IMR-90 (cell line): Measurements from ENCODE around the gene SPNS2. TPM values are rescaled to one million over a fixed set of nuclear protein-coding genes. Genes with fewer than 3 reads are reported as not detected.

ENCODE experiments used
- ATAC-seq: fragments of 200-7000 bp; cut with Tn5 transposase; 2 replicates; pipeline ENCODE4 v1.9.1; 2020; ENCODE audit warnings: low read depth, mild to moderate bottlenecking, moderate library complexity
- BruUV-seq: library from RNA; stranded (reverse); fragments of 400-500 nt; replicated peaks from 2 replicates; lab custom pipeline; 2021; lab: Mats Ljungman, UMichigan
- CTCF ChIA-PET: fragments of 300-600 bp; formaldehyde crosslinking; extraction: SDS; loops from one replicate; lab custom pipeline; 2021; ENCODE audit warnings: antibody characterized with exemption; lab: Yijun Ruan, JAX
- POLR2A ChIA-PET: fragments of 300-600 bp; sonication (Branson Sonifier 250); formaldehyde crosslinking; loops from one replicate; lab custom pipeline; 2022; ENCODE audit warnings: antibody characterized with exemption; ENCODE audit not compliant: unreplicated experiment; lab: Charles Lee
- DNase-seq: peaks from one replicate; pipeline ENCODE4 v3.0.0; 2013
- H2AFZ ChIP-seq: replicated peaks from 2 replicates; pipeline ENCODE3; 2013; ENCODE audit warnings: low read length, mild to moderate bottlenecking; ENCODE audit not compliant: poor library complexity
- H2AK5ac ChIP-seq: 2 replicates; pipeline ENCODE4 v1.6.1; 2013; ENCODE audit warnings: low read depth, low read length, inconsistent platforms
- H2AK9ac ChIP-seq: replicated peaks from 2 replicates; pipeline ENCODE3; 2013; ENCODE audit warnings: mild to moderate bottlenecking, low read depth, low read length, moderate library complexity; ENCODE audit not compliant: poor library complexity
- H2BK120ac ChIP-seq: 2 replicates; pipeline ENCODE4 v1.6.1; 2013; ENCODE audit warnings: low read depth, low read length, inconsistent platforms
- H2BK15ac ChIP-seq: 3 replicates; pipeline ENCODE4 v1.6.1; 2013; ENCODE audit warnings: low read depth, low read length, inconsistent platforms
- H2BK20ac ChIP-seq: 2 replicates; pipeline ENCODE4 v1.6.1; 2013; ENCODE audit warnings: low read depth, mild to moderate bottlenecking, inconsistent platforms, low read length, moderate library complexity
- H2BK5ac ChIP-seq: 2 replicates; pipeline ENCODE4 v1.6.1; 2013; ENCODE audit warnings: mild to moderate bottlenecking, low read depth, low read length, inconsistent platforms; ENCODE audit not compliant: poor library complexity, severe bottlenecking
- H3K14ac ChIP-seq: replicated peaks from 2 replicates; pipeline ENCODE4 v1.6.1; 2013; ENCODE audit warnings: low read depth, low read length, inconsistent platforms
- H3K18ac ChIP-seq: 2 replicates; pipeline ENCODE4 v1.6.1; 2013; ENCODE audit warnings: low read depth, low read length, control low read depth
- H3K23ac ChIP-seq: 2 replicates; pipeline ENCODE4 v1.6.1; 2013; ENCODE audit warnings: low read depth, low read length, inconsistent platforms
- H3K27ac ChIP-seq: 2 replicates; pipeline ENCODE4 v1.5.1; 2013; ENCODE audit warnings: mild to moderate bottlenecking, control low read depth, low read length; ENCODE audit not compliant: insufficient read depth
- H3K27me3 ChIP-seq: 2 replicates; pipeline ENCODE4 v1.6.1; 2013; ENCODE audit warnings: low read length; ENCODE audit not compliant: control insufficient read depth, insufficient read depth
- H3K36me3 ChIP-seq: 2 replicates; pipeline ENCODE4 v1.6.1; 2013; ENCODE audit warnings: low read length, mixed read lengths; ENCODE audit not compliant: control insufficient read depth, insufficient read depth
- H3K4ac ChIP-seq: 2 replicates; pipeline ENCODE4 v1.6.1; 2013; ENCODE audit warnings: low read depth, low read length, inconsistent platforms
- H3K4me1 ChIP-seq: 2 replicates; pipeline ENCODE4 v1.6.1; 2013; ENCODE audit warnings: low read length, mixed read lengths; ENCODE audit not compliant: control insufficient read depth, insufficient read depth
- H3K4me2 ChIP-seq: 2 replicates; pipeline ENCODE4 v1.6.1; 2013; ENCODE audit warnings: low read depth, mild to moderate bottlenecking, control low read depth, low read length, moderate library complexity
- H3K4me3 ChIP-seq: 2 replicates; pipeline ENCODE4 v1.5.1; 2013; ENCODE audit warnings: low read depth, mild to moderate bottlenecking, control low read depth, low read length, moderate library complexity; ENCODE audit not compliant: insufficient read depth
- H3K56ac ChIP-seq: 2 replicates; pipeline ENCODE4 v1.6.1; 2013; ENCODE audit warnings: low read length, inconsistent platforms; ENCODE audit not compliant: insufficient read depth; ENCODE audit errors: extremely low read depth
- H3K79me1 ChIP-seq, 2 experiments: 2 replicates each; pipeline ENCODE4 v1.6.1; 2013; ENCODE audit warnings: low read length in 2 of 2, inconsistent platforms in 1 of 2, low read depth in 1 of 2
- H3K9ac ChIP-seq: 2 replicates; pipeline ENCODE4 v1.6.1; 2013; ENCODE audit warnings: low read depth, low read length, control low read depth
- H3K9me1 ChIP-seq: 2 replicates; pipeline ENCODE4 v1.6.1; 2013; ENCODE audit warnings: low read length, inconsistent platforms; ENCODE audit not compliant: insufficient read depth
- H3K9me3 ChIP-seq: 2 replicates; pipeline ENCODE4 v1.6.1; 2013; ENCODE audit warnings: low read length; ENCODE audit not compliant: control insufficient read depth, insufficient read depth
- H4K20me1 ChIP-seq: 2 replicates; pipeline ENCODE4 v1.6.1; 2013; ENCODE audit warnings: low read length, inconsistent platforms; ENCODE audit not compliant: insufficient read depth
- H4K5ac ChIP-seq: 2 replicates; pipeline ENCODE4 v1.6.1; 2013; ENCODE audit warnings: mild to moderate bottlenecking, low read depth, low read length, control low read depth
- H4K8ac ChIP-seq, 2 experiments: 2 replicates each; pipeline ENCODE4 v1.6.1; 2013; ENCODE audit warnings: low read depth in 2 of 2, low read length in 2 of 2, control low read depth in 1 of 2, inconsistent platforms in 1 of 2
- H4K91ac ChIP-seq: 2 replicates; pipeline ENCODE4 v1.6.1; 2013; ENCODE audit warnings: low read depth, low read length, inconsistent platforms; ENCODE audit not compliant: insufficient read depth
- CEBPB ChIP-seq: IDR thresholded peaks from 2 replicates; pipeline ENCODE4 v1.6.1; 2012; ENCODE audit warnings: low read depth, low read length, improper control_type of control experiment
- CHD1 ChIP-seq: IDR thresholded peaks from 2 replicates; pipeline ENCODE4 v1.6.1; 2012; ENCODE audit warnings: low read depth, low read length, improper control_type of control experiment
- CTCF ChIP-seq: conservative IDR thresholded peaks from 2 replicates; pipeline ENCODE4 v1.5.1; 2012; ENCODE audit warnings: mild to moderate bottlenecking, low read depth, low read length, improper control_type of control experiment
- ELK1 ChIP-seq: fragments of 150-350 bp; IDR thresholded peaks from 2 replicates; pipeline ENCODE4 v1.6.1; 2016; ENCODE audit warnings: low read depth, mild to moderate bottlenecking, low read length, moderate library complexity, borderline replicate concordance
- FOS ChIP-seq: fragments of 150-350 bp; IDR thresholded peaks from 2 replicates; pipeline ENCODE4 v1.6.1; 2016; ENCODE audit warnings: low read depth, low read length
- MAFK ChIP-seq: IDR thresholded peaks from 2 replicates; pipeline ENCODE4 v1.6.1; 2012; ENCODE audit warnings: low read depth, low read length, improper control_type of control experiment
- MXI1 ChIP-seq: IDR thresholded peaks from 2 replicates; pipeline ENCODE4 v1.6.1; 2012; ENCODE audit warnings: low read depth, mild to moderate bottlenecking, low read length, moderate library complexity, borderline replicate concordance
- NFE2L2 ChIP-seq: fragments of 150-350 bp; IDR thresholded peaks from 2 replicates; pipeline ENCODE4 v1.6.1; 2016; ENCODE audit warnings: low read depth, mild to moderate bottlenecking, low read length
- RAD21 ChIP-seq: IDR thresholded peaks from 2 replicates; pipeline ENCODE4 v1.6.1; 2012; ENCODE audit warnings: low read length, improper control_type of control experiment
- RCOR1 ChIP-seq: IDR thresholded peaks from 2 replicates; pipeline ENCODE4 v1.6.1; 2012; ENCODE audit warnings: mild to moderate bottlenecking, low read length, improper control_type of control experiment; ENCODE audit not compliant: insufficient replicate concordance
- RFX5 ChIP-seq: IDR thresholded peaks from 2 replicates; pipeline ENCODE4 v1.8.0; 2012; ENCODE audit warnings: low read depth, mild to moderate bottlenecking, low read length, moderate library complexity
- WGBS, 2 experiments: methylation state at CpG; one replicate each; pipeline versions ENCODE4 v1.1.5 to v1.1.7; 2013; ENCODE audit warnings: missing lambda C conversion rate in 2 of 2; ENCODE audit not compliant: insufficient read length in 1 of 2; ENCODE audit errors: extremely low coverage in 2 of 2; 5-methylcytosine and 5-hydroxymethylcytosine counted together
- dilution Hi-C: fragments of 300-500 bp; cut with HindIII; formaldehyde crosslinking; loops from one replicate; pipeline ENCODE4 v1.14.3; 2018; ENCODE audit warnings: low sequenced_read_pairs; ENCODE audit not compliant: unreplicated experiment
- in situ Hi-C: fragments of 300-500 bp; cut with MboI; formaldehyde crosslinking; loops from 3 replicates; pipeline ENCODE4 v1.14.3; 2019; ENCODE audit warnings: low sequenced_read_pairs, inconsistent platforms, mixed read lengths
- intact Hi-C: fragments of 100-400 bp; cut with micrococcal nuclease; formaldehyde crosslinking; loops from 2 replicates; pipeline ENCODE4 v1.10.0; 2022
- polyA plus RNA-seq, 3 experiments: library from polyadenylated mRNA; depleted of rRNA; stranded (reverse); fragments of >200 nt; gene quantifications; 2 replicates each; pipeline ENCODE4 v1.2.3, GENCODE V29; 2012; ENCODE audit warnings: low replicate concordance in 1 of 3
- total RNA-seq: library from RNA; depleted of rRNA; stranded (reverse); fragments of >200 nt; gene quantifications from 2 replicates; pipeline ENCODE4 v1.2.3, GENCODE V29; 2012

Gene SPNS2
- total and polyA plus RNA-seq, 2 of the 4 experiments (the other 2 are of a cell fraction), result under 0.01 TPM; not detected in 1

GRCh38 chr17:4512156-4513112 is 13.8 kb downstream of the SPNS2 start:
- Histone ChIP-seq H4K8ac (no peak overlapping the region), H2BK15ac (no peak overlapping the region), H3K27me3 (peaks cover 25% of the 10 kb centered on the region; the same call in 1 of the 2 replicates), H3K4ac (no peak overlapping the region), H3K9me1 (no peaks in the 10 kb centered on the region), H2AFZ (no peak overlapping the region), H4K20me1 (no peaks in the 10 kb centered on the region), H3K9ac (no peak overlapping the region), H2AK5ac (no peak overlapping the region), H3K27ac (no peak overlapping the region), H3K4me1 (peaks cover 6% of the 10 kb centered on the region), H2BK5ac (no peak overlapping the region), H3K14ac (no peak overlapping the region), H3K18ac (no peak overlapping the region), H4K91ac (no peak overlapping the region), H3K4me3 (no peak overlapping the region), H3K56ac (no peak overlapping the region), H3K9me3 (no peaks in the 10 kb centered on the region), H2AK9ac (no peak overlapping the region), H2BK120ac (no peak overlapping the region), H3K23ac (no peak overlapping the region), H4K5ac (no peak overlapping the region), H3K36me3 (no peaks in the 10 kb centered on the region), H3K4me2 (no peak overlapping the region), H3K79me1 (no peaks in the 10 kb centered on the region), H2BK20ac (no peak overlapping the region)
- ATAC-seq (no peak), DNase-seq (no peak)
- POLR2A ChIA-PET, result no interaction called here
- intact Hi-C loops, result no loop called here
- in situ Hi-C loops, result no loop called here
- dilution Hi-C loops, result no loop called here
- no peak for TF ChIP-seq MXI1
- no peak for TF ChIP-seq FOS
- TF ChIP-seq NFE2L2, result no peak
- TF ChIP-seq RAD21, result no peak
- no peak for TF ChIP-seq RFX5
- no peak for TF ChIP-seq CTCF
- TF ChIP-seq ELK1, result no peak
- no peak for TF ChIP-seq MAFK
- no peak for TF ChIP-seq RCOR1
- no peak for TF ChIP-seq CHD1
- no peak for TF ChIP-seq CEBPB
- WGBS, 2 experiments, result 82% methylated on average over 12 of the region's 31 CpGs; no CpG with 5 or more reads in 1 of the 2 experiments
- no TSS peak for BruUV-seq
- CTCF ChIA-PET, result no interaction called here
